Endothelial cell of umbilical vein (primary cell): ENCODE results near the gene TSPAN5. TPM values are rescaled to one million over a fixed set of nuclear protein-coding genes. Genes with fewer than 3 reads are reported as not detected.

ENCODE experiments used
- BruUV-seq: library from RNA; stranded (reverse); fragments of 400-500 nt; replicated peaks from 2 replicates; lab custom pipeline; 2021; lab: Mats Ljungman, UMichigan
- CTCF ChIA-PET: fragments of 300-600, 350-600 bp; sonication (Branson Sonifier 250); formaldehyde crosslinking; loops from one replicate; lab custom pipeline; 2021; ENCODE audit warnings: antibody characterized with exemption, inconsistent platforms; lab: Charles Lee
- POLR2A ChIA-PET: fragments of 300-600, 350-600 bp; sonication (Branson Sonifier 250); formaldehyde crosslinking; loops from one replicate; lab custom pipeline; 2021; ENCODE audit warnings: antibody characterized with exemption, inconsistent platforms; lab: Charles Lee
- DNase-seq: peaks from one replicate; pipeline ENCODE4 v3.0.0-alpha.2; 2011; ENCODE audit warnings: low read depth, low spot score
- FAIRE-seq: peaks from 2 replicates; lab custom pipeline; 2011; peaks lifted over from hg19 to GRCh38; lab: Jason Lieb, UNC
- H2AFZ ChIP-seq: 2 replicates; pipeline ENCODE4 v1.6.0; 2012; ENCODE audit warnings: low read depth, low read length, control low read depth, inconsistent platforms
- H3K27ac ChIP-seq: 2 replicates; pipeline ENCODE4 v1.5.1; 2011; ENCODE audit warnings: low read depth, mild to moderate bottlenecking, control low read depth, low read length, moderate library complexity; ENCODE audit not compliant: insufficient read depth
- H3K27me3 ChIP-seq, 2 experiments: 2 replicates each; pipeline versions ENCODE4 v1.6.0 to v1.6.1; 2011; ENCODE audit warnings: low read length in 2 of 2, mixed read lengths in 1 of 2; ENCODE audit not compliant: control insufficient read depth in 2 of 2, insufficient read depth in 2 of 2
- H3K36me3 ChIP-seq, 2 experiments: 2 replicates in 1 of 2; 3 replicates in 1 of 2; pipeline ENCODE4 v1.5.1; 2011; ENCODE audit warnings: low read length in 2 of 2, mild to moderate bottlenecking in 1 of 2, moderate library complexity in 1 of 2; ENCODE audit not compliant: control insufficient read depth in 2 of 2, insufficient read depth in 2 of 2; ENCODE audit errors: extremely low read depth in 1 of 2
- H3K4me1 ChIP-seq: 3 replicates; pipeline ENCODE4 v1.5.1; 2011; ENCODE audit warnings: mild to moderate bottlenecking, low read length; ENCODE audit not compliant: control insufficient read depth, insufficient read depth; ENCODE audit errors: extremely low read depth
- H3K4me2 ChIP-seq: 2 replicates; pipeline ENCODE4 v1.6.1; 2011; ENCODE audit warnings: low read length, control low read depth, mixed read lengths; ENCODE audit not compliant: insufficient read depth
- H3K4me3 ChIP-seq, 3 experiments: fragments of 200-600 bp in 1 of 3; sonication (generic), shearing (Covaris generic) in 1 of 3; replicated peaks in 1 of 3; 2 replicates each; pipeline ENCODE4 v1.5.1; 2011 to 2016; ENCODE audit warnings: control low read depth in 3 of 3, low read length in 3 of 3, mild to moderate bottlenecking in 2 of 3, inconsistent platforms in 1 of 3, low read depth in 1 of 3, moderate library complexity in 1 of 3; ENCODE audit not compliant: insufficient read depth in 1 of 3
- H3K79me2 ChIP-seq: 2 replicates; pipeline ENCODE4 v1.6.0; 2012; ENCODE audit warnings: low read length, inconsistent platforms; ENCODE audit not compliant: control insufficient read depth, insufficient read depth
- H3K9ac ChIP-seq: replicated peaks from 2 replicates; pipeline ENCODE3; 2011; ENCODE audit warnings: low read length, control low read depth; ENCODE audit not compliant: insufficient read depth; ENCODE audit errors: extremely low read depth
- H3K9me1 ChIP-seq: replicated peaks from 3 replicates; pipeline ENCODE4 v1.6.0; 2011; ENCODE audit warnings: mild to moderate bottlenecking, low read length; ENCODE audit not compliant: control insufficient read depth, insufficient read depth; ENCODE audit errors: extremely low read depth
- H3K9me3 ChIP-seq: replicated peaks from 2 replicates; pipeline ENCODE4 v1.5.1; 2012; ENCODE audit warnings: low read length, inconsistent platforms; ENCODE audit not compliant: control insufficient read depth, insufficient read depth
- H4K20me1 ChIP-seq: replicated peaks from 2 replicates; pipeline ENCODE3; 2011; ENCODE audit warnings: mild to moderate bottlenecking, low read length; ENCODE audit not compliant: control insufficient read depth, insufficient read depth; ENCODE audit errors: extremely low read depth
- EZH2 ChIP-seq: IDR thresholded peaks from 2 replicates; pipeline ENCODE4 v1.6.1; 2012; ENCODE audit warnings: borderline replicate concordance, low read depth, mild to moderate bottlenecking, moderate library complexity, low read length, inconsistent platforms; ENCODE audit not compliant: severe bottlenecking
- FOS ChIP-seq: IDR thresholded peaks from 2 replicates; pipeline ENCODE4 v1.6.1; 2011; ENCODE audit warnings: mild to moderate bottlenecking, low read length, moderate library complexity, borderline replicate concordance; ENCODE audit not compliant: insufficient read depth
- MAX ChIP-seq: IDR thresholded peaks from 2 replicates; pipeline ENCODE4 v1.6.1; 2011; ENCODE audit not compliant: insufficient read depth, insufficient read length
- MYC ChIP-seq: IDR thresholded peaks from one replicate; pipeline ENCODE4 v1.6.1; 2011; ENCODE audit warnings: mild to moderate bottlenecking, low read depth, low read length
- POLR2A ChIP-seq: IDR thresholded peaks from 2 replicates; pipeline ENCODE4 v1.6.1; 2012; ENCODE audit warnings: low read depth, mild to moderate bottlenecking, control low read depth, low read length
- POLR2AphosphoS5 ChIP-seq: IDR thresholded peaks from 2 replicates; pipeline ENCODE4 v1.6.1; 2012; ENCODE audit warnings: low read depth, mild to moderate bottlenecking, control low read depth, low read length, moderate library complexity; ENCODE audit not compliant: insufficient read depth
- dilution Hi-C: fragments of 300-500 bp; cut with MboI; formaldehyde crosslinking; loops from one replicate; pipeline ENCODE4 v1.15.0; 2019; ENCODE audit warnings: low sequenced_read_pairs; ENCODE audit not compliant: extremely low pct_ligation_motif_present
- intact Hi-C: fragments of 100-400 bp; cut with micrococcal nuclease; formaldehyde crosslinking; loops from one replicate; pipeline ENCODE4 v1.10.0; 2022
- polyA plus RNA-seq, 4 experiments: library from polyadenylated mRNA; depleted of rRNA in 3 of 4; stranded (reverse) in 3 of 4; unstranded in 1 of 4; fragments of >200 nt; gene quantifications; 2 replicates each; pipeline versions ENCODE4 v1.2.1 to v1.2.3, GENCODE V29; 2011 to 2012; ENCODE audit warnings: missing spikeins in 1 of 4
- total RNA-seq: library from RNA; stranded (reverse); gene quantifications from 2 replicates; pipeline ENCODE4 v1.2.3, GENCODE V29; 2021

Gene TSPAN5
- total and polyA plus RNA-seq, 2 donors (not counting 3 experiments of a cell fraction or from before 2014, with no cell fraction given): 45.1 to 50.2 TPM

DNA sequence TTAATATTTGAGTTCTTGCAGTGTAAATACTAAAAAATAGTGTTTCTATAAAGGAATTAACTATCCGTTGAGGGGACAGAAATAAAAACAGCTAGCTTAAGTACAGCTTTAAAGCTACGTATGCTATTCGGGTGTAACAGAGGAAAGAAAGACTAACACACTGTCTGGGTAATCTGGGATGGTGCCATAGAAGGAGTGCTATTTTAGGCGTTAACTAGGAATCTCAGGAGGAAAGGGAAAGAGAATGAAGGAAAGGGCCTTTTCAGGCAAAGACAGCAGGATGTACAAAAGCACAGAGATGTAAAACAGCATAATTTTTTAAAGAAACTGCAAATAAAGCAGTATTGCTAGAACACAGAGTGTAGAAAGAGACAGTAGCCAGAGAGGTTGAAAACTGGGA, 235.4 kb downstream of the TSPAN5 start:
- ChIA-PET CTCF (interaction anchor here (0.9 kb wide), 1 partner anchor 9 kb away, joined by 3 read pairs; no protein-coding TSS in a partner anchor), POLR2A (no interaction called here)
- no TSS peak for BruUV-seq
- TF ChIP-seq FOS (no peak), POLR2AphosphoS5 (no peak), MYC (no peak), POLR2A (no peak), EZH2 (no peak)
- FAIRE-seq (no peak), DNase-seq (no peak)
- Histone ChIP-seq H3K36me3 (peaks cover 2% of the 10 kb centered on the region in 2 experiments), H4K20me1 (no peaks in the 10 kb centered on the region), H2AFZ (no peak overlapping the region), H3K79me2 (no peaks in the 10 kb centered on the region), H3K9me1 (no peaks in the 10 kb centered on the region), H3K4me1 (no peaks in the 10 kb centered on the region), H3K4me3 (no peak overlapping the region), H3K27ac (no peak overlapping the region), H3K27me3 (no peaks in the 10 kb centered on the region), H3K4me2 (no peak overlapping the region), H3K9me3 (no peaks in the 10 kb centered on the region), H3K9ac (no peak overlapping the region)
- intact Hi-C loops (no loop called here), dilution Hi-C loops (no loop called here)

- Histone ChIP-seq H3K27me3 (no peaks in the 10 kb centered on the region), H3K4me1 (no peaks in the 10 kb centered on the region), H3K9me3 (no peaks in the 10 kb centered on the region), H3K27ac (no peak overlapping the region), H4K20me1 (no peaks in the 10 kb centered on the region), H3K36me3 (peaks cover 2 to 6% of the 10 kb centered on the region in 2 experiments), H3K79me2 (no peaks in the 10 kb centered on the region), H3K4me3 (no peak overlapping the region), H2AFZ (no peak overlapping the region), H3K4me2 (no peak overlapping the region), H3K9me1 (no peaks in the 10 kb centered on the region), H3K9ac (no peak overlapping the region)
- no peak for TF ChIP-seq MAX
- TF ChIP-seq POLR2AphosphoS5: no peak
- dilution Hi-C loops (no loop called here), intact Hi-C loops (no loop called here)
- FAIRE-seq (no peak), DNase-seq (no peak)
- no TSS peak for BruUV-seq
- ChIA-PET CTCF (interaction anchor here (0.9 kb wide), 1 partner anchor 10 kb away, joined by 4 read pairs; no protein-coding TSS in a partner anchor), POLR2A (no interaction called here)
These were observed 237.3 kb downstream of the TSPAN5 start for GRCh38 chr4:98421111-98421510.
